ENCODE results near the gene C10orf90. TPM values are rescaled to one million over a fixed set of nuclear protein-coding genes. Genes with fewer than 3 reads are reported as not detected.

Gene C10orf90
- total RNA-seq, 1 donor from 2014 or later, result 0.89 TPM

- DNase-seq (ENCODE audit: low read depth, low spot score), result no peak
- H3K27me3 Mint-ChIP-seq (ENCODE audit: low read depth), result no peaks in the 10 kb centered on the region
- peaks cover 2% of the 10 kb centered on the region for H3K36me3 Mint-ChIP-seq (ENCODE audit: low read depth)
- peaks cover 4% of the 10 kb centered on the region for H3K4me1 Mint-ChIP-seq
- H3K9me3 Mint-ChIP-seq, result peaks cover 7% of the 10 kb centered on the region
- no peak overlapping the region for H3K4me3 Mint-ChIP-seq
- TF ChIP-seq CTCF (conservative IDR thresholded peaks at IDR 0.05), result no peak
- H3K27ac Mint-ChIP-seq (ENCODE audit: unreplicated experiment), result no peak overlapping the region
Observed at GRCh38 chr10:126437635-126438406, 232.7 kb downstream of the C10orf90 start.

GRCh38 chr10:126434235-126434634, 236.3 kb downstream of the C10orf90 start:
- no peaks in the 10 kb centered on the region for H3K36me3 Mint-ChIP-seq (ENCODE audit: low read depth)
- no peak overlapping the region for H3K27ac Mint-ChIP-seq (ENCODE audit: unreplicated experiment)
- peaks cover 2% of the 10 kb centered on the region for H3K9me3 Mint-ChIP-seq
- H3K4me3 Mint-ChIP-seq, result no peak overlapping the region
- H3K27me3 Mint-ChIP-seq (ENCODE audit: low read depth), result no peaks in the 10 kb centered on the region
- H3K4me1 Mint-ChIP-seq, result peaks cover 4% of the 10 kb centered on the region
- no peak for TF ChIP-seq CTCF (conservative IDR thresholded peaks at IDR 0.05)
- no peak for DNase-seq (ENCODE audit: low read depth, low spot score)

- H3K4me3 Mint-ChIP-seq, result no peak overlapping the region
- no peak for TF ChIP-seq CTCF (conservative IDR thresholded peaks at IDR 0.05)
- H3K27me3 Mint-ChIP-seq (ENCODE audit: low read depth), result no peaks in the 10 kb centered on the region
- H3K9me3 Mint-ChIP-seq, result peaks cover 2% of the 10 kb centered on the region
- peak overlapping the region; percentile 51 for H3K27ac Mint-ChIP-seq (ENCODE audit: unreplicated experiment)
- peaks cover 4% of the 10 kb centered on the region for H3K4me1 Mint-ChIP-seq
- H3K36me3 Mint-ChIP-seq (ENCODE audit: low read depth), result no peaks in the 10 kb centered on the region
- DNase-seq (ENCODE audit: low read depth, low spot score), result no peak
Observed at GRCh38 chr10:126433351-126433750, 237.1 kb downstream of the C10orf90 start.

- peaks cover 2% of the 10 kb centered on the region for H3K9me3 Mint-ChIP-seq
- no peaks in the 10 kb centered on the region for H3K27me3 Mint-ChIP-seq (ENCODE audit: low read depth)
- no peak overlapping the region for H3K4me3 Mint-ChIP-seq
- H3K27ac Mint-ChIP-seq (ENCODE audit: unreplicated experiment), result no peak overlapping the region
- DNase-seq (ENCODE audit: low read depth, low spot score), result no peak
- H3K36me3 Mint-ChIP-seq (ENCODE audit: low read depth), result peaks cover 4% of the 10 kb centered on the region
- no peak for TF ChIP-seq CTCF (conservative IDR thresholded peaks at IDR 0.05)
- H3K4me1 Mint-ChIP-seq, result no peaks in the 10 kb centered on the region
Observed at GRCh38 chr10:126432507-126432906, 238.0 kb downstream of the C10orf90 start.

- no peak for TF ChIP-seq CTCF (conservative IDR thresholded peaks at IDR 0.05)
- H3K36me3 Mint-ChIP-seq (ENCODE audit: low read depth), result peaks cover 4% of the 10 kb centered on the region
- no peaks in the 10 kb centered on the region for H3K4me1 Mint-ChIP-seq
- H3K27ac Mint-ChIP-seq (ENCODE audit: unreplicated experiment), result no peak overlapping the region
- DNase-seq (ENCODE audit: low read depth, low spot score), result no peak
- no peak overlapping the region for H3K4me3 Mint-ChIP-seq
- no peaks in the 10 kb centered on the region for H3K27me3 Mint-ChIP-seq (ENCODE audit: low read depth)
- H3K9me3 Mint-ChIP-seq, result peaks cover 2% of the 10 kb centered on the region
Observed at GRCh38 chr10:126431816-126432215, 238.7 kb downstream of the C10orf90 start.

All from neural crest cell (in vitro differentiated cells).